Smooth muscle cell of the pulmonary artery (primary cell): ENCODE results near the gene CLDN20. TPM values are rescaled to one million over a fixed set of nuclear protein-coding genes. Genes with fewer than 3 reads are reported as not detected.

Experiments used
- total RNA-seq: library from RNA; depleted of rRNA; stranded (reverse); fragments of >200 nt; gene quantifications from 2 replicates; pipeline ENCODE4 v1.2.3, GENCODE V29; 2014

Gene CLDN20
- not detected in 2 replicates for total RNA-seq

DNA sequence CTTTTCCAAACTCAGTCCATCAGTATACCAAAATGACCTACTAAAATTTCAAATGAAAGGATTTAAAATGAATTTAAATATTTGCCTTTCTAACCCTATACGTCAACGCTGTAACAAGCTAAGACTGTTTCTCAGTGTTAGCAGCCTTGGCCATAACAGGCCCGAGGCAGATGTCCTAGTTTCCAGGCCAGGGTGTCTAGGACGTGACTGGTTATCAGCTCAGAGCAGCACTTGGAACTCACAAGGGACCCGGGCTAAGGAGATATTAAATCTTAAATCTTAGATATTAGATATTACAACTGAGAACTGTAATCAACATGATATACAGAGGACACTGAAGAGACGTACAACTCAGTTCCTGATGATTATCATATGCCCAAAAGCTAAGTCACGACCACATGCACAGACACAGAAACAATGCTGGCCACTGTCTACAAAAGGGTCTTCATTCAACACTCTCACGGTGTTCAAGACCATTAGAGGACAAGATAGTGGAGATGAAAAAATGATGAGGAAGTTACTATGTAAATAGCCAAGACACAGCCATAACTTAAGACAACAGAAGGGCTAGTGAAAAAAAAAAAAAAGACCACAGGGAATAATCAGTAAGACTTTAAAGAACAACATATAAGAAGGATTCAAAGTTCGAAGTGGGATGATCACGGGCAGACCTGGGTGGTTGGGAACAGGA is at the start of gene CLDN20:
Gene CLDN20, plus strand, starts transcription at position 641 of the 691 bp plus-strand sequence. CDS start 11,707 bp downstream, outside the sequence.

DNA sequence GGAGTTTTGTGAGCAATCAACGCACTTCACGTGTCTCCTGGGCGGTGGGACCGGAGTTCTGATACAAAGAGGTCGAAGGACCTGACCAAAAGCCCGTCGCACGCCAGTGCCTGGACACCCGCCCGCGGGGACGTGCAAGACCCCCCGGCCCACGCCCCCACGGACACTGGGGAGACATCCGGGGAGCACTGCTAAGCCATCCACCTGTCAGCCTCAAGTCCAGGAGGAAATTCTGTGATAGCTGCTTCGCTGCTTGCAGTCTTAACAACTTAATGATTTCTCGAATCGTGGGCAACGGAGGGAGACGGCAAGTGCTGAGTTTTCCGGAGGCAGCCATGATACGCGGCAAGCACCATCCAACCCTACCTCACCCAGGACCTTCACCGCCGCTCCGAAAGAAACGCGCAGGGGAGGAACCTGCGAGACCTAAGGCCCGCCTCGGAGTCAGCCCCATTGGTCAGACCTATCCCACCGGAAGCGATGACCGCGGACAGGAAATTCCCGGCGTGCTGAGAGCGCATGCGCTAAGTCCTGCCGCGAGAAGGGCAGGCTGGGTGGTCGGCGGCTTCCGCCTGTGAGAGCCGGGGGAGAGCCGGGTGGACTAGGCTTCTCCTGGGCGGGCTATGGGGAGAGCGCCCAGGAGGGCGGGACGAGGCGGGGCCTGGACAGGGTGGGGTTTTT is 50.4 kb downstream of the CLDN20 start, which contains the start of gene TFB1M:
Gene TFB1M, minus strand, starts transcription at position 393 of the 681 bp plus-strand sequence. Its CDS starts 56 bp downstream, at position 337.

Other genes starting within 250 kb of the CLDN20 start
- gene TFB1M, start 50.5 kb downstream of the CLDN20 start, total RNA-seq = 17.4 and 22.0 TPM in 2 replicates
- not detected in 2 replicates for gene NOX3, start 191.8 kb downstream of the CLDN20 start, total RNA-seq